LNCaP clone FGC (cell line): ENCODE data around the gene NDST4.

Experiments used
- DNase-seq: peaks from one replicate; pipeline ENCODE4 v3.0.0-alpha.2; 2011; ENCODE audit warnings: low read depth
- H3K4me3 ChIP-seq: 2 replicates; pipeline ENCODE4 v1.5.1; 2011; ENCODE audit warnings: mild to moderate bottlenecking, low read depth, low read length, control low read depth
- CTCF ChIP-seq: IDR thresholded peaks from 2 replicates; pipeline ENCODE4 v1.5.1; 2012; ENCODE audit warnings: mild to moderate bottlenecking; ENCODE audit not compliant: control insufficient read depth, insufficient read depth; ENCODE audit errors: extremely low read depth

The NDST4 gene

GRCh38 chr4:114921191-114921590 is 192.2 kb downstream of the NDST4 start:
- DNase-seq: no peak
- no peak for TF ChIP-seq CTCF
- no peak overlapping the region for H3K4me3 ChIP-seq

- no peak for TF ChIP-seq CTCF
- H3K4me3 ChIP-seq: no peak overlapping the region
- no peak for DNase-seq
These were observed 202.3 kb downstream of the NDST4 start for GRCh38 chr4:114911111-114911510.

- no peak for DNase-seq
- no peak for TF ChIP-seq CTCF
These were observed 205.9 kb downstream of the NDST4 start for GRCh38 chr4:114907568-114907967.

GRCh38 chr4:114905017-114905416 is 208.4 kb downstream of the NDST4 start:
- no peak for DNase-seq
- TF ChIP-seq CTCF: no peak
- H3K4me3 ChIP-seq: no peak overlapping the region

More at GRCh38 chr4:114907568-114907967, 205.9 kb downstream of the NDST4 start:
- no peak overlapping the region for H3K4me3 ChIP-seq

- no peak overlapping the region for H3K4me3 ChIP-seq
- no peak for DNase-seq
- no peak for TF ChIP-seq CTCF
These were observed 212.5 kb downstream of the NDST4 start for GRCh38 chr4:114900934-114901333.

GRCh38 chr4:114890773-114891172 is 222.6 kb downstream of the NDST4 start:
- H3K4me3 ChIP-seq: no peak overlapping the region
- no peak for TF ChIP-seq CTCF
- no peak for DNase-seq

- H3K4me3 ChIP-seq: no peak overlapping the region
- TF ChIP-seq CTCF: no peak
- DNase-seq: no peak
These were observed 226.7 kb downstream of the NDST4 start for GRCh38 chr4:114886761-114887160.
